Transverse colon (tissue), 4 donors: ENCODE data around the gene PRPSAP1.

Experiments used
- EP300 ChIP-seq: sonication (generic); formaldehyde crosslinking; IDR thresholded peaks from one replicate; pipeline ENCODE4 v1.6.1; 2017; ENCODE audit warnings: antibody characterized with exemption, low read depth
- POLR2AphosphoS5 ChIP-seq, 3 donors: sonication (generic); formaldehyde crosslinking; IDR thresholded peaks; one replicate each; pipeline ENCODE4 v1.6.1; 2016; ENCODE audit warnings: antibody characterized with exemption in 3 of 3
- TF ChIP-seq, protein P1 (sequence below), 5 experiments: fragments of 200-600 bp in 3 of 5; fragments of 450-650 bp in 2 of 5; sonication (generic) in 3 of 5; IDR thresholded peaks; 1 replicate in 2 of 5; 2 replicates in 3 of 5; pipeline ENCODE4 v1.5.1; 2016 to 2017; ENCODE audit warnings: antibody characterized with exemption in 5 of 5, inconsistent platforms in 3 of 5, mild to moderate bottlenecking in 2 of 5, moderate library complexity in 1 of 5

GRCh38 chr17:76360461-76360860 is 6.7 kb upstream of the PRPSAP1 start:
- TF ChIP-seq EP300 = no peak
- TF ChIP-seq, protein P1, sequence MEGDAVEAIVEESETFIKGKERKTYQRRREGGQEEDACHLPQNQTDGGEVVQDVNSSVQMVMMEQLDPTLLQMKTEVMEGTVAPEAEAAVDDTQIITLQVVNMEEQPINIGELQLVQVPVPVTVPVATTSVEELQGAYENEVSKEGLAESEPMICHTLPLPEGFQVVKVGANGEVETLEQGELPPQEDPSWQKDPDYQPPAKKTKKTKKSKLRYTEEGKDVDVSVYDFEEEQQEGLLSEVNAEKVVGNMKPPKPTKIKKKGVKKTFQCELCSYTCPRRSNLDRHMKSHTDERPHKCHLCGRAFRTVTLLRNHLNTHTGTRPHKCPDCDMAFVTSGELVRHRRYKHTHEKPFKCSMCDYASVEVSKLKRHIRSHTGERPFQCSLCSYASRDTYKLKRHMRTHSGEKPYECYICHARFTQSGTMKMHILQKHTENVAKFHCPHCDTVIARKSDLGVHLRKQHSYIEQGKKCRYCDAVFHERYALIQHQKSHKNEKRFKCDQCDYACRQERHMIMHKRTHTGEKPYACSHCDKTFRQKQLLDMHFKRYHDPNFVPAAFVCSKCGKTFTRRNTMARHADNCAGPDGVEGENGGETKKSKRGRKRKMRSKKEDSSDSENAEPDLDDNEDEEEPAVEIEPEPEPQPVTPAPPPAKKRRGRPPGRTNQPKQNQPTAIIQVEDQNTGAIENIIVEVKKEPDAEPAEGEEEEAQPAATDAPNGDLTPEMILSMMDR (IDR thresholded peaks at IDR 0.05) = no peak
- no peak for TF ChIP-seq POLR2AphosphoS5 (IDR thresholded peaks at IDR 0.05)
